HepG2 (cell line): Measurements from ENCODE around the gene COMP.

ENCODE experiments used
- DDIT3 ChIP-seq: sonication (generic); formaldehyde crosslinking; IDR thresholded peaks from 2 replicates; pipeline ENCODE4 v1.4.0; 2020; ENCODE audit warnings: mild to moderate bottlenecking, missing genetic modification reagents
- E2F5 ChIP-seq: sonication (generic); formaldehyde crosslinking; conservative IDR thresholded peaks from 2 replicates; pipeline ENCODE4 v1.4.0; 2020; ENCODE audit warnings: missing genetic modification reagents
- EED ChIP-seq: sonication (generic); formaldehyde crosslinking; IDR thresholded peaks from 2 replicates; pipeline ENCODE4 v1.5.0; 2020; ENCODE audit warnings: mild to moderate bottlenecking, missing genetic modification reagents
- TARDBP ChIP-seq: sonication (generic); formaldehyde crosslinking; IDR thresholded peaks from 2 replicates; pipeline ENCODE4 v1.8.0; 2022; ENCODE audit warnings: mild to moderate bottlenecking, missing genetic modification reagents
- ZNF24 ChIP-seq: fragments of 450-650 bp; IDR thresholded peaks from 2 replicates; pipeline ENCODE4 v1.6.1; 2017; ENCODE audit warnings: antibody characterized with exemption, mild to moderate bottlenecking

GRCh38 chr19:18774107-18774506, 17.0 kb downstream of the COMP start:
- TF ChIP-seq EED (CRISPR knock-in tag) (no peak), DDIT3 (CRISPR knock-in tag) (no peak), ZNF24 (no peak), E2F5 (no peak), TARDBP (CRISPR knock-in tag) (no peak)
